Posterior cingulate gyrus (tissue), 11 donors: ENCODE results near the gene DLGAP1.

Experiments
- DNase-seq, 10 donors: peaks; one replicate each; pipeline versions ENCODE4 v3.0.0 to v3.0.0-alpha.2; 2020 to 2021; ENCODE audit warnings: mixed read lengths in 3 of 10
- intact Hi-C: fragments of 100-400 bp; cut with DNase I; formaldehyde crosslinking; loops from one replicate; pipeline ENCODE4 v1.15.1; 2023

Gene DLGAP1

DNA sequence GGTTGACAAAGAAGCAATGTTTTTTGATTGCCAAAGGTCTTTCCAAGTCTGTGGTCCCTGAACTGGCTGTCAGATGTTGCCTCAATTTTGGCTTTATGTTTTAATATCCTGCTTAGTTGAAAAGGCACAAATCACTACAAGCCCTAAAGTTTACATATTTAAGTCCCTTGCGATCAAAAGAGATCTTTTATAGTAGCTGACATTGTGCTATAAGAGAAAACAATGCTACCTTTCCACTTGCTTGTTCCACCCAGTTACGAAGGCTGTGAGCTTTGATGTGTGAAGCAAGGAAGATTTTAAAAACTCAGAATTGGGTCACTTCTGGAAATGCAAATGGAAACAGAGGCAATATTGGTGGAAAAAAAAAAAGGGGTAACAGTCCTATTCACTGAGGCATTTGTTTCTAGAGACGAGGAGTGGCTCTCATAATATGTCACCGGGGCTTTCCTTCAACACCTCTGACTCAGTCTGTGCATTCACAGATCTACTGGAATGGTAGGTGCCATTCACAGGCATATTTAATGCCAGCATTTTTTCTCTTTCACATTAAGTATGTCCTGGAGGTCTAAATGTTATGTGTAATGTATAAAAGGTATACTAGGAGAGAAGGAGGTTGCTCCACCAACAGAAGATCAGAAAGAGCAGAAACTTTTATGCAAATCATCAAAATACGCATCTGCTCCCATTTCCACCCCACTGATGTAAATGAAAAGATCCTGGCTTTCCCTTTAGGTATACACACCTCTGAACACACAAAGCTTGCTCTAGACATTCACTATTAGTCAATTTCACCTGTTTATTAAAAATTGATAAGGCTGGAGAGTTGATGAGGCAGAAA is 913.3 kb downstream of the DLGAP1 start:
- DNase-seq, result no peak
- intact Hi-C loops, result no loop called here

DNA sequence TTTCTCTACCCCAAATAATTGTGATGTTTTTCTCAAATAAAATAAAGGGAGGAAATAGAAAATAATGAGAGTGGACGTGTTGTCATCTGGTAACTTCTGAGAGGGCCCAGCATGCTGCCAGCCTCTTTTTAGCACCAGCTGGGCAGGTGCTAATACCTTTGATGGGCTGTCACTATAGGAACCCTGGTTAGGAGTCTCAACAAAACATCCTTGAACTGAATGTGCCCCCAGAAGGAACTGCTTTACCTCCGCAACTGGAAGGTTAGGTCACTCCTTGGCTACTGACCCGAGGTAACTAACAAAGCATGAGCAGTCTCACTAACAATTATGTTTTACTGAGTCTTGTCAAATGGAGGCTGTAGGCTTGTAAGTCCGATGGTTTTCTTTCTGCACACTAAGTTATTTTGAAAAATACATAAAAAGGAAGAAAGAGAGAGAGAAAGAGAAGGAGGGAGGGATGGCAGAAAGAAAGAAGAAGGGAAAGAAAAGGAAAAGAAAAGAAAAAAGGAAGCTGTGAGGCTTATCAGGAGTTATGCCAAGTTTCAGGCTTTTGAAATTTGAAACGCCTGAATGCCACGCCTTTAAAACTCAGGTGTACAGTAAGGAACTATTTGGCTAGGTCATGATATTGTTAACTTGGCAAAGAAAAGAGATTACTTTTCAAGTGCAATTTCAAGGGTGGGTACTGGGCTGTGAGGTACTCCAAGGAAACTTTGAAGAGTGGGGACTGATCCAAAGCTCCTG is 914.1 kb downstream of the DLGAP1 start:
- DNase-seq, result no peak
- intact Hi-C loops, result no loop called here

DNA sequence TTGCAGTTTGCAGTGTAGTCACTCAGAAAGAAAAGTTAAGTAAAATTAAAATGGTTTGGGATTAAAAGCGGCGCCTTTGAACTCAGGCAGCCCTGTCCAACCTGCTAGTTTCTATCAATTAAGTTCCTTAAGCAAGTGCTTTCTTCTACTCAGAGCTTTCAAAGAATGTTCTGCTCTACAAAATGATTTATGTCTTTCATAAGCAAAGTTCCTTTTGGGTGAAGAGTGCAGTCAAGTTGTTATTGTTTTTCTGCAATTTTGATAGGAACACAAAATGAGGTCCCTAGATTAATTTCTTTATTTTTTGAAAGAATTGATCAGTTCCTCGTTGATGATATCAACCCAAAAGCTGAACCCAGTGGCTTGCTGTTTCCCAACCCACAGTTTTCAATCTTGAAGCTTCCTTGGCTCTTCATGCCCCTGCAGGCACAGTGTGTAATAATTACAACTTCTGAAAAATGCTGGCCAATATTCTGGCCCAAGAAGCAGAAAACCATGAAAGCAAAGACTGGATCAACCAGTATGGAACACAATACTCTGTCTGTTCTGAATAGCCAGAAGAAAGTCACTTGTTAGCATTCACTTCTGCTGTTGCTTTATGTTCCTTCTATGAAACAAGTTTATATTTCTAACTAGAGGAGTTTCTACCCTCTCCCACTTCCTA is 916.0 kb downstream of the DLGAP1 start:
- intact Hi-C loops, result no loop called here
- no peak for DNase-seq

DNA sequence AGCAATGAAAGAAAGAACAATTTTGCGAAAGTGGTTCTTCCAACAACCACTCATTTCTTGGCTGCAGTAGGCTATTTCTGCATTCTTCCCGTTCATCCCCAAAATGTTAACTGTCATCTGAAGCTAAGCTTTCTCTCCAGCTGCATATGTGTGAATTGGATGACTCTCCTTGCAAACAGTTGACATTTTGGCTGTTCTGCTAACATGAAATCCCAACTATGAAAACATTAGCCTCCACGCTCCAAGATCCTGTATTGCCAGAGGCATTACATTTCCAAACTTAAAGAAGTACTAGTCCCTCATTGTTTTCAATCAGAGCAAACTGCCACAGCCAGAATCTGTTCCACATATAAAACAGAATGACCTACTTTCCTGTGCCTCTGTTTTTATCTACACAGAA is 916.7 kb downstream of the DLGAP1 start:
- intact Hi-C loops, result no loop called here
- DNase-seq, result no peak

DNA sequence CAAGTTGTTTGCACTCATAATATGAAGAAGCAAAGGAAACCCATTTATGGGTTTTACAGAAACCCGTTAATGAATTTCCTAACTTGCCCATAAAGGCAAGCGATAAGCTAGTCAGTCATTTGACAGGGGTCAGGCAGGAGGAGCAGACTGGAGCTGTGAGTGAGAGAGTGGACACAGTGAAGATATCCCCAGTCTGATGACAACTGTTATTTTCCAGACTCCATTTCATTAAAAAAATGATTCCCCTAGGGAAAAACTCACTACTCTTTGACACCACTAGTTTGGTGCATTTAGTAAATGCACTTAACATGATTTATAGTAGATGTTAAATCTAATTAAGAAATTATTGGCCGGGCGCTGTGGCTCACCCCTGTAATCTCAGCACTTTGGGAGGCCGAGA is 924.3 kb downstream of the DLGAP1 start:
- intact Hi-C loops, result no loop called here

DNA sequence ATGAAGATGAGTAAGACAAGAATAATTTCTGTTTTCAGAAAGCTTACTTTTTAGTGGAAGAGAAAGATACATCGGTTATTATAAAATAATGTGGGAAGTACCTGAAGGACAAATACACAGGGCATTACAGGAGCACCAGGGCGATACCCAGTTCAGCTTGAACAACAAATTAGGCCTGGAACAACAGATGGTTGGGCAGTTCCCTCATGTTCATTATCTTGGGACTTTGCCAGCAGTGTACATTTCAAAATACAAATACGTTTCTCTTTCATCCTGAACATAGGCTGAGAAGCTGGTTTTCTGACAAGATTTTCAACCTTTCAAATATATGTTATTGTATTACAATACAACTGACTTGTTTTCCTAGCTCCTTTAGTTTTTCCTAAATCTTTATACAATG is 925.5 kb downstream of the DLGAP1 start:
- DNase-seq, result no peak
- intact Hi-C loops, result loop anchor here (5.0 kb wide), 1 partner anchor 63 kb away; no protein-coding TSS in a partner anchor

More for the DNA sequence above, 924.3 kb downstream of the DLGAP1 start:
- DNase-seq, result no peak

DNA sequence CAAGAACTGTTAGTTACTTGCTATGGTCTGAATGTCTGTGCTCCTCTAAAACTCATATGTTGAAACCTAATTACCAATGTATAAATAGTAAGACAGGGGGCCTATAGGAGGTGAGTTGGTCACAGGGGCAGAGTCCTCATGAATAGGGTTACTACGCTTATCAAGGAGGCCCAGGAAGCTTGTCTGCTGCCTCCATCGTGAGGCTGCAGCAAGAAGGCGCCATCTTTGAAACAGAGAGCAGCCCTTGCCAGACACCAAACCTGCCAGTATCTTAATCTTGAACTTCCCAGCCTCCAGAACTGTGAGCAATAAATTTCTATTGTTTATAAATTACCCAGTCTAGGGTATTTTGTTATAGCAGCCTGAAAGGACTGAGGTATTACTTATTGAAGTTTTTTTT is 926.0 kb downstream of the DLGAP1 start:
- DNase-seq, result no peak
- intact Hi-C loops, result loop anchor here (5.0 kb wide), 1 partner anchor 63 kb away; no protein-coding TSS in a partner anchor

DNA sequence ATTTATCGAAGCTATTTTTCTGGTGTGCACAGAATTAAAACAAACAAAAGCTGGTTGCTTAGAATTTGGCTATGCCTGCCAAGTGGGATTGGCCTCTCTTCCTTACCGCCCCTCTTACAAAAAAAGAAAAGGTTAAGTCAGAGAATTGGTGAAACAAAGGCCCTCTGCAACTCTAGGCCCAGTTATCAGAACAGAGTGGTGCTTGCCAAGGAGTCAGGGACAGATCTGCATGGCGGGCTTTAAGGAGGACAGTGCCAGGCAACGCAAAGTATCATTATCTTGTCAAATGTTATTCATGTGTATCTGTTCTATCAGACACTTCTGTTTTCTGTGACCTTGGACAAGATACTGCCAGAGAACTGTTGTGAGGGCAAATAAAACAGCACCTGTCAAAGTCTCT is 926.9 kb downstream of the DLGAP1 start:
- intact Hi-C loops, result loop anchor here (5.0 kb wide), 1 partner anchor 64 kb away; no protein-coding TSS in a partner anchor
- no peak for DNase-seq

DNA sequence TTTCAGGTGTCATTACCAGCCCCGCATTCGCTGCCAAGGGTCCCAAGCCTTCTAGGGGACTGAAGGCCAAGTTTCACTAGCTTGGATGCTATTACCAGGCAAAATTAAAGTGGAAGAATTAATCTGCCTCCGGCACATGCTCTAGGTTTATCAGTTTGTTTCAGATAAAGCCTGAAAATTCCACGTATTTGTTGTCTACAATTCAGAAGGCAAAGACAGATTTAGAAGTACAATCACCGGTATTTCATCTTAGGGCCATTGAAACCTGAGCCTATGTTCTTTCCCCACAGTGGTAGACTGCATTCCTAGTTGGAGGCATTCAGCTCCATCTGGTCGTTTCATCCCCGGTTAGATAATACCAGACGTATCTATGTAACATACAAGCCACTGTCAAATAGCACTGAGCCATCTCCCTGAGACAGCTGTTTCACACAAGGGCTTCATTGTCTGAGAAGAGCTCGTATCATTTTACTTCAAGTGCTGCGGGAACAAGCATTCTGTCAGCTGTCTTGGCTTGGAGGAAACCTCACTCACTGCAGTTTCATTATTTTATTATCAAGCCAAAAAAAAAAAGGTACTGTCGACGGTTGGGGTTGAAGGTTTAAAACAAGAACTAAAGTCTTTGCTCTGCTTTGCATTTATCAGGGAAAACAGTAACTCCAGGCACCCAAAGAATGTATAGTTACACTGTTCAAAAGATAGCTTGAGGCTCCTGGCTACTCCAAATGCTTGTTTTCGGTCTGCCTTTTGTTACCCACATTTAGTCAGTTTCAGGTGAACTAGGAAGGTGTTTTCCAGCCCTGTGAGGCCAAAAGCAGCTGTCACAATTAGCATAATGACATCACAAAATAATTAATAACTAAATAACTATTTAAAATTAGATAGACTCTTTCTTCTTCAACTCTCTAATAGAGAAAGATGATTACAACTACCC is 928.4 kb downstream of the DLGAP1 start:
- intact Hi-C loops, result loop anchor here (5.0 kb wide), 1 partner anchor 66 kb away; no protein-coding TSS in a partner anchor

DNA sequence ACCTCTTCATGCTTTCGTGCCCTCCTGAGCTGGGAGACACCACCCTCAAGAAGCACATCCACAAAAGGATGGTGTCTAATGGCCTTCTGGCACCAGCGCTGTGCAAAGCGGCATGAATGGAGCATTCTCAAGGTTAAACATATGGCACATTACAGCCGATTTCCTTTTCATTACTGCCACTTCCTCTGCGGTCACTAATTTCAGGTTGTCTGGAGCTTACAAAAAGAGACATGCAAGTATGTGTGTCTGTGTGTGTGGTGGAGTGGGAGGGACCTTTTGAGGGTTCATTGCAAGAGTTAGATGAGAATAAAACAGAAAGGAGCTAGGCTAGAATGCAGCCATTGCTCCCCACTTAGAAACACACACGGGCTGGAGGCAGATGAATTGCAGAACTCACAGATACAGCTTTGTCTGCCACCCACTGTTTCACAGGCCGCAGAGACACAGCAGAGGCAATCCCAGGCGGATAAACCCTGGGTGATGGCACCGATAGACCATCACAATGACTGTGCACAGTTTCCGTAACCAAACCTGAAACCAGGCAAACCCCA is 929.2 kb downstream of the DLGAP1 start:
- intact Hi-C loops, result loop anchor here (5.0 kb wide), 1 partner anchor 66 kb away; no protein-coding TSS in a partner anchor
- peak; percentile 19 to 91 (median 56) for DNase-seq

More for the DNA sequence above, 928.4 kb downstream of the DLGAP1 start:
- DNase-seq, result peak in 1 of 10 donors; percentile 29

DNA sequence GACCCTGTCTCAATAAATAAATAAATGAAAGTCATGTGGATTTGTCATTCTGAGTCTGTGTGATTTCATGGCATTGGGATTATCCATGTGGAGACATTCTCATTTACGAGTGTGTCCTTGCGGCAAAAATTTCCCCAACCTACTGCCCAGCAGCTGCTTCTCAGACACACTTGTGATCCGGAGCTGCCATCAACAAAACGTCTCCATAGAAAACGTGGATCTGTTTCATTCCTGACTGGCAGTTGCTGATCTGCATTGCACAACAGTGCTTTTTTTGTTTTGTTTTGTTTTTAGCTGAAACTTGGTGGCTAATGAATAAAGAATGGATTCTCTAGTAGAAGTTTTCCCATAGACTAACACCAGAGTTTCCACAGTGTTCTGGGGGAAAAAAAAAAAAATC is 930.4 kb downstream of the DLGAP1 start:
- peak in 1 of 10 donors; percentile 28 for DNase-seq
- intact Hi-C loops, result loop anchor here (5.0 kb wide), 2 partner anchors 68 to 72 kb away; partner anchors contain the start of gene TGIF1

DNA sequence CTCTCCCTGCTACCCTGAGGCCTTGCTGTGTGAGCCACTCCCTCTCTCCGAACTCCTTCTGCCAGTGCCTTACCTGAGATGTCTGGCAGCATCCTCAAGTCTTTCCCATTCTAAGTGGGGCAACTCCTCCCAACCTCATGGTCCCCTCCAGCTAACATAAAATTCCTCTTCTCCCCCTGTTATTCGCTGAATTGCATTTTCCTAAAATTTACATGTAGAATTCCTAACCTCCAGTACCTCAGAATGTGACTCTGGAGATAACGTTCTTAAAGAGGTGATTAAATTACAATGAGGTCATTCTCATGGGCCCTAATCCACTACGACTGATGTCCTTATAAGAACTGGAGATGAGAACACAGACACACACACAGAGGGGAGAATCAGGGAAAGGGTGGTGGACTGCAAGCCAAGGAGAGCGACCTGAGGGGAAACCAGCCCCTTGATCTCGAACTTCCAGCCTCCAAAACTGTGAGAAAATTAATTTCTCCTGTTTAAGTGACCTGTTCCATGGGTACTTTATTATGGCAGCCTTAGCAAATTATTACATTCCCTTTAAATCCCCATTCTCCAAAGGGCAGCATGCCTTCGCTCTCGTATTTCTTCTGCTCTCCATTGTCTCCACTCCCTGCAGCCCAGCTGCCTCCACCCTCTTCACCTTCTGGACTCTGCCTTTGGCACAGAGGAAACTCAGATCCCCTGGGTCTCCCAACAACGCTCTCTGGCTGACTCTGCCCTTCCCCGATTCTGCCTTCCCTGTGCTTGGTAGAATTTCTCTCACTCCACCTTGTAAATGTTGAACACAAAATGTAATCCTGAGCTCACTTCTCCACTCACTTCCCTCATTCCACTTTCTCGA is 934.6 kb downstream of the DLGAP1 start:
- no peak for DNase-seq
- intact Hi-C loops, result loop anchor here (5.0 kb wide), 1 partner anchor 68 kb away; the partner anchor contains the start of gene TGIF1

DNA sequence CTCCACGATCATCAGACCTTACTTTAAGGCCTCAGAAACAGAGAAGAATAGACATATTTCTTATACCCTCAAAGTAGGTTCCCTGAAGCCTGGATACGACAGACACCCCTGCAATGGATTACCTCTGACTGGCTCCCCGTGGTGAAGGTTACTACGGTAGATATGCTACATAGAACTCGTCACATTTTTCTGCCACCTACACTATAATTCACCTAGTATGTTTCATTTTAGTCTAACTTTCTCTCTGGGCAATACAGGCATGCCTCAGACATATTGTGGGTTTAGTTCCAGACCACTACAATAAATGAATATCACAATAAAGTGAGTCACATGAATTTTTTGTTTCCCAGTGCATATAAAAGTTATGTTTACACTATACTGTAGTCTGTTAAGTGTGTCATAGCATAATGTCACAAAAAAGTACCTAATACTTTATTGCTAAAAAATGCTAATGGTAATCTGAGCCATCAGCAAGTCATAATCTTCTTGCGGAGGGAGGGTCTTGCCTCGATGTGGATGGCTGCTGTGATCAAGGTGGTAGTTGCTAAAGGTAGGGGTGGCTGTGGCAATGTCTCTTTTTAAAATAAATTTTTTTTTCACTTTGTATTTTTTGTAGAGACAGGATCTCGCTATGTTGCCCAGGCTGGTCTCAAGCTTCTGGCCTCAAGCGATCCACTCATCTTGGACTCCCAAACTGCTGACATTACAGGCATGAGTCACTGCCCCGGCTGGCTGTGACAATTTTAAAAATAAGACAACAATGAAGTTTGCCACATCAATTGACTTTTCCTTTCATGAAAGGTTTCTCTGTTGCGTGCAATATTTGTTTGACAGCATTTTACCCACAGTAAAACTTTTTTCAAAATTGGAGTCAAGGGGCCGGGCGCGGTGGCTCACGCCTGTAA is 940.5 kb downstream of the DLGAP1 start:
- intact Hi-C loops, result no loop called here
- DNase-seq, result no peak

DNA sequence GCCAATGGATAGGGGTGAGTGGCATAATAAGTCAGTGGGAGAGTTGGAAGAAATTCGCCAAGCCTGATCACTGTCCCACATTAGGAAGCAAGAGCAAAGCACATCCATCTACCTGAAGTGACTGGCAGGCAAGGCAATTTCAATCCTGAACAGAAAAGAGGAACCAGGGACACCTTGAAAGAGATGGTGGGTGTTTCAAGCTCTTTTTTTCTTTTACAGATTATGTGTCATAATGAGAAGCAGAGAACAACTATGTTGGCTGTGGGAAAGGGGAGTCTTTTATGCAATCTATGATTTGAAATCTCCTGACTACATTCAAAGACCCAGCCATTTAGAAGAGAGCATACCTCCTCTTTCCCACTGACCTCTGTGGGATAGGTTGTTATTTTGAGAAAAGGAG is 941.6 kb downstream of the DLGAP1 start:
- intact Hi-C loops, result no loop called here
- no peak for DNase-seq

DNA sequence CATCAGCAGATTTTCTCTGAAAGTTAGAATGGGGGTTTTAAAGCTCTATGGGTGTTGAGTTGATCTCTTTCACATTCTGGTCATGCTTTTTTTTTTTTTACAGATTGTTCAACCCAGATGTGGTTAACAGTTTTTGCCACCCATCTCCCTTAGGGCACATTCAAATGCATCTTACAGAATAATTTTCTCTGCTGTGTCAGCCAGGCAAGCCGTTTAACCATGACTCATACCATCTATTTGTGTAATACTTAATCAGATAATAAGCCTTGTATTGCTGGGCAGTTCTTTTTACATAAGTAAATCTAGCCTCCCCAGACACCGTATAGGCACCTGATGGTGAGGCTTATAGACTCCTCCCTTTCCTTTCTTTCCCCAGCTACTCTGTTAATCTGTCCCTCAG is 943.1 kb downstream of the DLGAP1 start:
- intact Hi-C loops, result no loop called here
- no peak for DNase-seq

DNA sequence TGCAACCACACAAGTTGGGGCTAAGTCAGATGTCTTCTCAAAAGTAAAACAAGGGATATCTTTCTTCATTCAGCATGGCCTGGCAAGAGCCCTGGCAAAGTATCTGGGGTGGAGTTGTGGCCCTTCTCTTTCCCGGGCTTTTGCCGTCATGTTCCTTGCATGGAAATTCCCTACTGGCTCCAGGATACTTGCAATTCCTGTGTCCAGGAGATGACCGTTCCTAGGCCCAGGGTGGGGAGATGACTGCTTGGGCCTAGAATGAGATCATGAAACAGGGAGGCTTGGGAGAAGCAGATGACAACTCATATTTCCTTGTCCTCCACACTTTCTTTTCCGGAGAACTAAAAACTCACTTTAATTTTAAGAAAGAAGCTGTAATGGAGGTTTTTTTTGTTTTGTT is 944.2 kb downstream of the DLGAP1 start:
- intact Hi-C loops, result no loop called here
- no peak for DNase-seq

DNA sequence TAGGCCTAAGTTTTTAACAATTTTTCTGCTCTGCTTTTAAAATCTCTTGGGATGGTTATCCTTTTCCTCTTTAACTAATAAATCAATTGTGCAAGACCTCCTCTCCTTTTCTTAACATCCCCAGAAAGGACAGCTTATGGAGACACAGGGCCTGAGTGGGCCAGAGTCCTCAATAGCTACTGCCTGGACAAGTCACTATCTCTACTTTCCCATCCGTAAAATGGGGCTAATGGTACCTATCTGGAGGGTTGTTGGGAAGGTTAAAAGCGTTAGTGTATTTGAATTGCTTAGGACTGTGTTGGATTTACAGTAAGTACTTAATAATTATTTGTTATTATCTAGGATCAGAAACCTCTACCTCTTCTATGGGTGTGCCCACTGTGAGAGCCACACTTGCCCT is 945.1 kb downstream of the DLGAP1 start:
- intact Hi-C loops, result no loop called here
- DNase-seq, result no peak
